Measurements from ENCODE around the gene SLAMF7.

Gene SLAMF7

DNA sequence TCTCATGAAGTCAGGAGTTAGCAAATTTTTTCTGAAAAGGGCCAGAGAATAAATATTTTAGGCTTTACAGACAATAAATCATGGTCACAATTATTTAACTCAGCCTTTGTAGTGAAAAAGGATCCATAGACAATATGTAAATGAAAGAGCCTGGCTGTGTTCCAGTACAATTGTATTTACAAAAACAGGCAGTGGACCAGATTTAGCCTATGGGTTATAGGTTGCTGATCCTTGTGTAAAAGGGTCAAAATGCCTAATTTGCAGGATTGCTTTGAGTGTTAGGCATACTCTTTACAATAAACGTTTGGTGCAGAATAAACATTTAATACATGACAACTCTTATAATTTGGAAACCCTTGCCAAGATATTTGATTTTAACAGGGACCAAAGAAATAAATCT is 6.5 kb downstream of the SLAMF7 start:
- DNase-seq (ENCODE audit: low read depth), result no peak

DNA sequence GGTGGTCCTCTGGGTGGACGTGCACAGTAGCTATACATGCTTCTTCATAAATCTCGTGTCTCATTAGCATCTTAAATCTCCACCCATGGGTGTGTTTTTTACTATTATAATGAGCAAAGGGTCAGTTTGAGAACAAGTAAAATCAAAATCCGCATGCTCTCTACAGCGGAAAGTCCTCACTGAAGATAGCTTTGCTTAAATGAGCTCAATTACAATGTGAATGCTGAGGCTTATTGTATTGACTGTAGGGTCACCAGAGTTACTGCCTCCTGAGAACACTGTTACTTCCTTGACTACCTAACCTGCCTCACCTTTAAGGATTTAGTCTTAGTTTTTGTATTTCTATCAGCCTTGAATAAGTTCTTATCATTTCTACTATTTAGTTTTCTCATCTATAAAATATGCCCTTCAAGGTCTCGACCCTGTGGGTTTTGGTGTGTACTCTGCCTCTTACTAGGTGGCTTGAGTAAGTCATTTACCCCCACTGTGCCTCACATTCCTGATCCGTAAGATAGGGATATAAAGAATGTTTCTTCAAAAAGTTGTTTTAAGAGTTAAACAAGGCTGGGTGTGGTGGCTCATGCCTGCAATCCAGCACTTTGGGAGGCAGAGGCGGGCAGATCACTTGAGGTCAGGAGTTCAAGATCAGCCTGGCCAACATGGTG is 7.9 kb downstream of the SLAMF7 start:
- no peak for DNase-seq (ENCODE audit: low read depth)

DNA sequence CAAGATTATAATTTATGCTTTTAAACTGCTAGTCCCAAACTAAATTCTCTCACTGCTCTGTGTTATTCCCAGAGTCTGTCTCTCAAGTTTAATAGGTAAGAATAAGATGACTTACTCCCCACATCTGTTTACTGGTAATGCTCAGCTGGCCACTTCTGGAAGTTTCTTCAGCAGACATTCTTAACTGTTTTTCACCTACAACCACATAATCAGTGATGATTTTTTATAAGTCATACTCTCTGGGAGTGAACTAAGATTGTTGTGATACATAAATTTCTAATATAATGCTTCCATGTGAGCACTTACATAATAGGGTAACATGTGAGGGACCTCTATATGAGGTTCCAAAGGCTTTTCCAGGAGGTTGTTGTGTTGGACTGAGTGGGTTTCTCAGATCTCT is 8.7 kb downstream of the SLAMF7 start:
- DNase-seq (ENCODE audit: low read depth), result no peak

DNA sequence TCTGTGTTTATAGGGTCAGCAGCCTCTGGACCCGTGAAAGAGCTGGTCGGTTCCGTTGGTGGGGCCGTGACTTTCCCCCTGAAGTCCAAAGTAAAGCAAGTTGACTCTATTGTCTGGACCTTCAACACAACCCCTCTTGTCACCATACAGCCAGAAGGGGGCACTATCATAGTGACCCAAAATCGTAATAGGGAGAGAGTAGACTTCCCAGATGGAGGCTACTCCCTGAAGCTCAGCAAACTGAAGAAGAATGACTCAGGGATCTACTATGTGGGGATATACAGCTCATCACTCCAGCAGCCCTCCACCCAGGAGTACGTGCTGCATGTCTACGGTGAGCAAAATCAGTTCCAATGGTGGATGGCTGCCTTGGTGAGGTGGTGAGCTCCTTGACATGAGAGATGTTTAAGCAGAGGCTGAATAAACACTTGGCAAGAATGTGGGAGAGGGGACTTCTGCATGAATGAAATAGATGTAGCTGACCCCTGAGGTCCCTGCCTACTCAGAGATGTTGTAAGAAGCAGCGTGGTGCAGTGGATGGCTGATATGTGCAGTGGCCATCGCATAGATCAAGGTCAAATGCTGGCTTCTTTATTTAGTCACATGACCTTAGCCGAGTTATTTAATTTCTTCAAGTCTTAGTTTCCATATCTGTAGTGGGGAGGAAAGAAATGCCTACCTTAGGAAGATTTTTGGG is 9.3 kb downstream of the SLAMF7 start:
- no peak for DNase-seq (ENCODE audit: low read depth)

DNA sequence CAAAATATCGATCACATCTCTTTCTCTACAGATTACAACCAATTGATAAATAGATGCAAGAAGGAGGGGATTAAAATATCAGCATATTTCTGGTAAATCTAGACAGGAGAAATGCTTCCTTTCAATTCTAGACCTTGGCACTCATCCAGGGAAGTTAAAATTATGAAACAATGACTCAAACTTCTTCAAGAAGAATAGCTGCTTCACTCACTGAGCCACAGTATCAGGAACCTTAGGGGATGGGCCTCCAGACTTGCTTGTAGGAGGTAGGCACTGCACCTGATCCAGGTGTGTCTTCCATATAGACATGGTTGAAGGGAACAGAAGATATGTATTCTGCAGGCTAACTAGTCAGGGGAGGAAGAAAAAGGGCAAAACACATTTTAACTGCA is 9.8 kb downstream of the SLAMF7 start:
- no peak for DNase-seq (ENCODE audit: low read depth)

DNA sequence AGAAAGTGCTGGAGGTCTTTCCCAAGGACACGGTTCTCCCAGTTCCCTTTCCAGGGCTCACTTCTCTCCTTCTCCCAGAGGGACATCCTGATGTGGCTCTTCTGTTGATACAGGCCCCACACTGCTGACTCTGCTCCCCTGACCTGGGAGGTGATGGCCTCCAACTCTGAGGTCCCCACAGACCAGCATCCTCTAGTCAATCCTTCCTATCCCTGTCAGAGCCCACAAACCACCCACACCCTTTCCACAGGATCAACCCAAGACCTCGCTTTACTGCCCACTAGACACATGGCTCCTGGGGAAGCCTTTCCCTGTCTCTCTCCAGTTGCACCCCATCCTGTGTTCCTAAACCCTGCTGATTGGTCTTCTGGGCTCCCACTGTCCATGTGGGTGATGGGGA is 11.6 kb downstream of the SLAMF7 start:
- no peak for DNase-seq (ENCODE audit: low read depth)

DNA sequence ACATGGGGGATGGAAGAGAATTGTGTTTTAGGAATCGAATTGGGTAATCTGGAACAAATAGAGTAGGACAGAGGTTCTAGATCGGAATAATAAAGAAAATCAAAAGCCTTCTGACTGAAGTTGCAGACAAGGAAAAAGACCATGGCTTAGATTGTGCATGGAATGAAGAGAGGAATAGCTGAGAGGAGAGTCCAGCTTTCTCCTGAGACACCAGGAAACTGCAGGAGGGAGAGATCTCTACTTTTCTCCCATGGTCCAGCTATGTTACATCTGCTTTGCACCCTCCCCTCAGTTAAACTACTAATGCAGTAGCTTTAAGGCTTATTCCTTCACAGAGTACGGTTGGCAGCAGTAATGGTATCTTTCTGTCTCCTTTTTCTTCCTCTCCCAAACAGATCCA is 13.4 kb downstream of the SLAMF7 start:
- no peak for DNase-seq (ENCODE audit: low read depth)

DNA sequence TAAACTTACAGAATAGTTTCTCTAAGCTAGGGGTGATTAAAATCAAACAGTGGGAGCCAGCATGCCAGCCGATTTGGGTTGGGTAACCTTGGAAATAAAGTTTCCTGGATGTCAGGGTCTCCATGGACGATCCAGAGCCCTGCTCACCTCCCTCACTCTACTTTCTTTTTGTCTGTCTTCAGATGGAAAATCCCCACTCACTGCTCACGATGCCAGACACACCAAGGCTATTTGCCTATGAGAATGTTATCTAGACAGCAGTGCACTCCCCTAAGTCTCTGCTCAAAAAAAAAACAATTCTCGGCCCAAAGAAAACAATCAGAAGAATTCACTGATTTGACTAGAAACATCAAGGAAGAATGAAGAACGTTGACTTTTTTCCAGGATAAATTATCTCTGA is 13.9 kb downstream of the SLAMF7 start:
- no peak for DNase-seq (ENCODE audit: low read depth)

DNA sequence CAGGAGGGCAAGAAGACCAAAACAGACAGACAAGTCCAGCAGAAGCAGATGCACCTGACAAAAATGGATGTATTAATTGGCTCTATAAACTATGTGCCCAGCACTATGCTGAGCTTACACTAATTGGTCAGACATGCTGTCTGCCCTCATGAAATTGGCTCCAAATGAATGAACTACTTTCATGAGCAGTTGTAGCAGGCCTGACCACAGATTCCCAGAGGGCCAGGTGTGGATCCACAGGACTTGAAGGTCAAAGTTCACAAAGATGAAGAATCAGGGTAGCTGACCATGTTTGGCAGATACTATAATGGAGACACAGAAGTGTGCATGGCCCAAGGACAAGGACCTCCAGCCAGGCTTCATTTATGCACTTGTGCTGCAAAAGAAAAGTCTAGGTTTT is 14.5 kb downstream of the SLAMF7 start:
- DNase-seq (ENCODE audit: low read depth), result no peak

DNA sequence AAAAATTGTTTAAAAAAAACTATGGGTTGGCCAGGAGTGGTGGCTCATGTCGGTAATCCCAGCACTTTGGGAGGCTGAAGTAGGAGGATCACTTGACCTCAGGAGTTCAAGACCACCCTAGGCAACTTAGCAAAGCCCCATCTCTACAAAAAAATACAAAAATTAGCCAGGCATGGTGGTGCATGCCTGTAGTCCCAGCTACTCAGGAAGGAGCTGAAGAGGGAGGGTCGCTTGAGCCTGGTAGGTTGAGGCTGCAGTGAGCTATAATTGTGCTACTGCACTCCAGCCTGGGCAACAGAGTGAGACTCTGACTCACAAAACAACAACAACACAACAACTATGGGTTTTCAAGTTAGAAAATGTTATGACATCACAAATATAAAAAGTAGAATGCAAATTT is 16.4 kb downstream of the SLAMF7 start:
- DNase-seq (ENCODE audit: low read depth), result no peak

DNA sequence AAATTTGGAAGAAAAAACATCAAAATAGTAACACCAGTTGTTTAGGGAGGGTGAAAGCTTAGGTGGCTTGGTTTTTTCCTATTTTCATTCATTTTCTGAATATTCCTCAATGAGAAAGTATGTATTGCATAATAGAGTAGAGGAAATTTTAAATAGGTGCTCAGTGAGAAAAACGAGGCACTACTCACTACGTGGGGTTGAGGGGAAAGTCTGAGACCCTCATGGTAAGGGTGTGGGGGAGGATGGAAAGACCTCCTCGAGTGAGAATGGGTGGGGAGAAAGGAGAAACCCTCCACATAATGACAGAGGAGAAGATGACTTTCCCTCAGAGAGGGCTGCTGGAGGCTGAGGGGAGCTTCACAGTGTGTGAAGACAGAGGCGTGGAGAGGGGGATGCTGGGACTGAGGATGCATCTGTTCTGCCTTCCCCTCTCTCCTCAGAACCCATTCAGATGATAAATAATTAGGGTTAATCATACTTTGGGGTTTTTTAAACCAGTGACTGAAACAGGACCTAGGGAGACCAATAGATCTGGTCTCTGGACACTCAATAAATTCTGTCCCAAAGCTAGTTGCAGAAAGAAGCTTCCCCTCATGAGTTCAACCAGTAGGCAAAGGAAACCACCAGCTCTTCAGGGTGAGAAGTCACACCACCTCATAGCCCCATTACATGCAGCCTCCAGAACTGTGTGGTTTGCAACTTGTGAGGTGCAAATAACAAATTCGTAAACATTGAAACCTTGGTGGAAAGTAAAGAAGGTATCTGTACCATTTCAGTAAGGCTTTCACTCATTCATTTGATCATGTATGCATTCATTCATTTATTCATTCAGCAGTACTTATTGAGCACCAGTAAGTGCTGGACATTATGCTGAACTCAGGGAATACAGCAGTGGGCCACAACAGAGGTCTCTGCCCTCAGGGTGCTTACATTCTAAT is 17.1 kb downstream of the SLAMF7 start:
- no peak for DNase-seq (ENCODE audit: low read depth)

DNA sequence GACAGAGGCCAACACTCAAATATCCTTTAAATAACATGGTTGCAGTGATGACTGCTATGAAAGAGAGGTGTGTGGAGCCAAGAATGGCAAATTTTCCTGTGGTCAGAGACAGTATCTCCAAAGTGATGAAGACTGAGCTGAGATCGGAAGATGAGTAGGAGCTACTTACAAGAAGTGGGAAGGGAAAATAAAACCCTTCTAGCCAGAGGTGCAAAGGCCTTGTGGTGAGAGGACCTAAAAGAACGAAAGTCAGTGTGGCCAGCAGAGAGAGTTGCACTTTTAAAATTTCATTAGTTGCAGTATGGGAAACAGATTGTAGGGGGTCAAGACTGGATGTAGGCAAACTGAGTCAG is 17.8 kb downstream of the SLAMF7 start:
- no peak for DNase-seq (ENCODE audit: low read depth)

DNA sequence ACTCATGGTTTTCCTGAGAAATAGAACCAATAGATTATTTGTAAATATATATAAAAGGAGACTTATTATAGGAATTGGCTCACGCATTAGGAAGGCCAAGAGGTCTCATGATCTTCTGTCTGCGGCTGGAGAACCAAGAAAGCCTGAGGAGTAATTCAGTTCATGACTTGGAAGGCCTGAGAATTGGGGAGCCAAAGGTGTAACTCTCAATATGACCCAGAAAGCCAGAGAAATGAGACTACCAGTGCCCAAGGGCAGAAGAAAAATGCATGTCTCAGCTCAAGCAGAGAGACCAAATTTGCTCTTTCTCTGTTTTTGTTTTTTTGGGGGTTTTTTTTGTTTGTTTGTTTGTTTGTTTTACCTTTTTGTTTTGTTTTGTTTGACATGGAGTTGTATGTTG is 19.5 kb downstream of the SLAMF7 start:
- DNase-seq (ENCODE audit: low read depth), result no peak

DNA sequence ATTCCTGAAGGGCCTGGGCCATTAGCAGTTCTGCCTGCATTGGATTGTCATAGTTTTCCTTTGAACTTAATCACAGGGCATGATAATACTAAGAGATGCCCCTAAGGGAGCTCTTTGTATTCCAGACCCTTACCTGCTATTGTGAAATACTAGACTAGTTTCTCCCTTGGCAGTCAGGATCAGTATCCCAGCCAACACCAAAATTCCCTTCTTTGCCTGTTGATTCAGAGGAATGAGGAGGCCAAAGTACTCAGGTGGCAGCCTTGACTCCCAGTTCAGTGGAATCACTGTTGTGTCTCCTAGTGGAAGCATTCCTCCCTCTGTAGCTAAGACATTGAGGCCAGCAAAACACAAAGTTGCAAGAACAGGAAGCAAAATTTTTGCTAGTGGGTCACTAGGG is 20.7 kb downstream of the SLAMF7 start:
- no peak for DNase-seq (ENCODE audit: low read depth)

DNA sequence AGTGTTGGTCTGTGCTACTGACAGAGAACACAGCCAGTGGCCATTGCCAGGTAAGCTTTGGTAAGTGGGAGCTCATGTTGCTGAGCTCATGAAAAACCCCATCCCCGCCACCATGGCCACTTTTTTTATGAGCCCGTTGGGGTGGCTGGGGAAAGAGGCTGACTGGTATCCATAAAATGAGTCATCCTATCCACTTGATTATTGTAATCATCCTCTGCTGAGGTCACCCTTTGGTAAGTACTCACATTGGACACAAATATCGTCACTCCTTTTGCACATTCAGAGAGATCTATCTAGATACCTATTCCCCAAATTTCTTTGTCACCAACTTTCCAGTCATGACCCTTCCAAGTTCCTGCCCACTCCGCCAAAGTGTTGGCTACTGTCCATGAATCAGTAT is 22.0 kb downstream of the SLAMF7 start:
- DNase-seq (ENCODE audit: low read depth), result no peak

DNA sequence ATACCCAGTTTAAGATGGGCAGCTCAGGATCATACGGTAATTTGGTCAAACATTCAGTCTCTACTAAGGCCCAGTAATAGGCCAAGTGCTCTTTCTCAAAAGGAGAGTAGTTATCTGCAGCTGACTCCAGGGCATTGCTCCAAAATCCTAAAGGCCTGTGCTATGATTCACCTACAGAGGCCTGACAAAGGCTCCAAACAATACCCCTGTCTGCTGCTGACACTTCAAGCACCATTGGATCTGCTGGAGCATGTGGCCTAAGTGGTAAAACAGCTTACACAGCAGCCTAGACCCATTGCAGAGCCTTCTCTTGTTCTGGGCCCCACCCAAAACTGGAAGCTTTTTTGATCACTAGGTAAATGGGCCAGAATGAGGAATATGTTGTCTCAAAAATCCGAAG is 22.8 kb downstream of the SLAMF7 start:
- DNase-seq (ENCODE audit: low read depth), result no peak

DNA sequence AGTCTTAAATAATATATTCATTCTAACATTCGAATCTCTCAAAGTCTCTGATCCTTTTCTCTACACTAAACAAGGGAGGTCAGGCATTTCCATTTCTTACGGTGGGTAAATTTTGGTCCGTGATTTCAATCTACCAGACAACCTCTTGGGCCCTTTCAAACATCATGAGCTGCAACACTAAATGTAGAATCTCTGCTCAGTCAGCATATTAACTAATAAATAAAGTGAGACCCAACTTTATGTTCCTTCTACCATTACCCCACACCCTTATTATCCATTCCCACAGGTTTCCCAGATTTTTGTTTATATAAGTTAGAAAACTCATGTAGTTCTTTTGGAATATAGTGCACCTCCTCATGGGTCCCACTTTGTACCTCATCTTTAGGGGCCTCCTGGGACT is 24.9 kb downstream of the SLAMF7 start:
- DNase-seq (ENCODE audit: low read depth), result no peak

DNA sequence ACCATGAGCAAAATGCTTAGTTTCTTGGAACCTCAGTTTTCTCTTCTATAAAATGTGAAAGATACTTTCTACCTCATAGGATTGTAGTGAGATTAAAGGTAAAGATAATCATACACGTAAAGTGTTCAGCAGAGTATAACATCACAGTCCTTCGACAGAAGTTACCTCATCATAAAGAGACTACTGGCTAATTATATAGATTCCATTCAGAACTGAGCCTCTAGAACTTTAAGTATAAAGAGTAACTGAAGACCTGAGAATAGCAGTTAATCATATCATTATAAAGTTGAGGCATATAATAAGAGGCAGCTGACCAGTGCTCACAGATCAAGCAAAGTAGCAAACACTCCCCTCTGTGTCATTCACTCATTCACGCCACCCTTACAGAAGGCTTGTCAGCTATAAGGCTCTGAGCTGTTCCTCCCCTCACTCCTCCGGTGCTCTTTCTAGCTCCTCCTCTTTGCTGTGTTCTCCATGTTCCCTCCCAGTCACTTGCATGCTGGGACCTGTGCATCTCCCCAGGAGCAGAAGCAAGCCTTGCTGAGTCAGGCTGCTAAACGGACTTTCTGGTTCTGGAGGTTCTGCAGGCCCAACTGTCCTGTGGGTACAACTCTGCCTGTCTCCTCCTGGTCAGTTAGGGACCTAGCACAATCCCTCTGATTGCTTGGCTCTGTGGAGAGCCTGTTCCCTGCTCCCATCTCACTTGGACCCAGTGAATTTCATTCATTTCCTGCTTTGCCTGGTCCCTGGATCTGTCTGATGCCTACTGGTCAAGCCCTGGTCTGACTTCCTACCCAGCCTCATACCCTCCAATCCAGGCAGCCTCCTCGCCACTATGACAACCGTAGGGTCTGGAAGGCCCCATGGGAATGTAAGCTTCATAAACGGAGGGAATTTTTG is 28.6 kb downstream of the SLAMF7 start:
- peak; percentile 38 for DNase-seq (ENCODE audit: low read depth)

DNA sequence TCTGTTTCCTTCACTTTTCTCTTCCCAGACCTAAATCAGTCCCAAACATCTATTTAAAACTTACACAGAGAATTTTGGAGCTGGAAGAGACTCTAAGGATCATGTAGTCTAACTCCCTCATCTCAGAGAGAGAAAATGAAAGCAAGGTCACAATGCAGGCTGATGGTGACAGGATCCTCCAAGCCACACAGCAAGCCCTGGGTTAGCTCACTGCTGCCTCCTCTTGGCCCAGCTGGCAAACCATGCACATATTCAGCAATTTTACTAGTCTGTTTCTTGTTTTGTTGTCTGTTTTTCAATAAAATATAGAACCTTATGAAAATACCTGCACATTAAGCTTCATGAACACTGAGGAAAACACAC is 29.2 kb downstream of the SLAMF7 start:
- DNase-seq (ENCODE audit: low read depth), result peak; percentile 75

DNA sequence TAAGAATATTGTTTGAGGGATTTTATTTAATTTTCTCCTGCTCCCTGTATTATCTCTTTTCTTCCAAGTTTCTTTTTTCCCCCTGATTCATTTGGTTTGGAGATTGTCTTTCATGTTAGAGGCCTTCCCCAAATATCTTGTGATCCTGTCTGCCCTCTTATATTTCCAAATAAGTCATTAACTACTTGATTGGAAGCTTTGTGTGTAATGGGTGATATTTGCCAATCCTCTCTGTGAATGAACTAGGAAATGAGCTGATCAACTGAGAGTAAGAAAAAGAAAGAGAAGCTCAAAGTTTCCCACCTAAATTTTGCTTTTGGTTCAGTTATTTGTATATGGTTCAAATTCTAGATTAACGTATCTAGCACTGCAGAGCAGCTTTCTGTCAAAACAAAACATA is 33.3 kb downstream of the SLAMF7 start:
- DNase-seq (ENCODE audit: low read depth), result no peak

DNA sequence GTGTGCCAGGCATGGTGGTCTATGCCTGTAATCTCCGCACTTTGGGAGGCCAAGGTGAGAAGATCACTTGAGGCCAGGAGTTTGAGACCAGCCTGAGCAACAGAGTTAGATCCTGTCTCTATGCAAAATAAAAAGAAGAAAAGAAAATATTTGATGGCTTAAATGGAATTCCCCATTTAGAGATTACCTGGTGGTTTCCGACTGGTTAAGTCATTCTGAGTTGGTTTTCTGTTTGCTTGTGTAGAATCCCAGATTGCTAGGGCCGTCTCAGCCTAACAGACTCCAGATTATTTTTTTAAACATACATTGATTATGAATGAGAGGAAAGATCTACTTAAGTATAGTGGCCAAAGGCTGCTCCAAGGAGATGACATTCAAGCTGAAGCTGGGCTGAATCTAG is 34.0 kb downstream of the SLAMF7 start:
- DNase-seq (ENCODE audit: low read depth), result no peak

All from activated T-cell treated with anti-CD3 and anti-CD28 coated beads for 48 hours (primary cell).